Measurements from ENCODE around the gene GCHFR.

Gene GCHFR

GRCh38 chr15:40763801-40764628 lies at the start of gene GCHFR:
GCHFR (plus strand) TSS chr15:40764068; CDS start chr15:40764181, 113 bp downstream.
- peak; percentile 67 for DNase-seq

GRCh38 chr15:40714144-40714543 lies 49.7 kb upstream of the GCHFR start:
- no peak for DNase-seq

GRCh38 chr15:40716165-40716564 lies 47.7 kb upstream of the GCHFR start:
- DNase-seq: no peak

GRCh38 chr15:40721701-40722100 lies 42.2 kb upstream of the GCHFR start:
- DNase-seq: no peak

GRCh38 chr15:40722354-40722753 lies 41.5 kb upstream of the GCHFR start:
- DNase-seq: no peak

- DNase-seq: peak; percentile 22
Measured at GRCh38 chr15:40722934-40723333, 40.9 kb upstream of the GCHFR start.

- no peak for DNase-seq
Measured at GRCh38 chr15:40723919-40724318, 39.9 kb upstream of the GCHFR start.

- DNase-seq: no peak
Measured at GRCh38 chr15:40731034-40731433, 32.8 kb upstream of the GCHFR start.

GRCh38 chr15:40736575-40736974 lies 27.3 kb upstream of the GCHFR start:
- DNase-seq: no peak

- no peak for DNase-seq
Measured at GRCh38 chr15:40737048-40737447, 26.8 kb upstream of the GCHFR start.

GRCh38 chr15:40739047-40739446 lies 24.8 kb upstream of the GCHFR start:
- DNase-seq: no peak

- no peak for DNase-seq
Measured at GRCh38 chr15:40739854-40740253, 24.0 kb upstream of the GCHFR start.

- DNase-seq: no peak
Measured at GRCh38 chr15:40743485-40743901, 20.4 kb upstream of the GCHFR start.

GRCh38 chr15:40743921-40744814 lies 19.7 kb upstream of the GCHFR start:
- peak; percentile 89 for DNase-seq

- no peak for DNase-seq
Measured at GRCh38 chr15:40744815-40745152, 19.1 kb upstream of the GCHFR start.

- no peak for DNase-seq
Measured at GRCh38 chr15:40746916-40747418, 16.9 kb upstream of the GCHFR start.

- no peak for DNase-seq
Measured at GRCh38 chr15:40747685-40748631, 15.9 kb upstream of the GCHFR start.

GRCh38 chr15:40749151-40749630 lies 14.7 kb upstream of the GCHFR start:
- DNase-seq: no peak

- DNase-seq: no peak
Measured at GRCh38 chr15:40750885-40751284, 13.0 kb upstream of the GCHFR start.

- DNase-seq: no peak
Measured at GRCh38 chr15:40751745-40752144, 12.1 kb upstream of the GCHFR start.

- no peak for DNase-seq
Measured at GRCh38 chr15:40754574-40754882, 9.3 kb upstream of the GCHFR start.

All from HCEC 1CT (cell line).